SK-N-SH treated with all-trans-retinoic acid at 6 μM for 48 hours (cell line): ENCODE measurements around the gene KRTAP9-7.

Experiments
- ARNTL ChIP-seq: fragments of 450-650 bp; formaldehyde crosslinking; IDR thresholded peaks from 2 replicates; pipeline ENCODE4 v1.5.0; 2020; ENCODE audit warnings: low read depth, mild to moderate bottlenecking, moderate library complexity, borderline replicate concordance
- OSR1 ChIP-seq: fragments of 250-450 bp; sonication (Bioruptor Pico); IDR thresholded peaks from 2 replicates; pipeline ENCODE4 v1.8.0; 2022; ENCODE audit warnings: moderate library complexity, mild to moderate bottlenecking, inconsistent platforms
- PATZ1 ChIP-seq: fragments of 250-450 bp; sonication (Bioruptor Pico); IDR thresholded peaks from 2 replicates; pipeline ENCODE4 v1.8.0; 2020; ENCODE audit warnings: mild to moderate bottlenecking, moderate library complexity, borderline replicate concordance
- POU6F1 ChIP-seq: fragments of 250-450 bp; sonication (Bioruptor Pico); IDR thresholded peaks from 2 replicates; pipeline ENCODE4 v1.8.0; 2021; ENCODE audit warnings: low read depth, mild to moderate bottlenecking, moderate library complexity, borderline replicate concordance
- PPARA ChIP-seq: fragments of 250-450 bp; sonication (Bioruptor Pico); IDR thresholded peaks from 2 replicates; pipeline ENCODE4 v1.5.0; 2020; ENCODE audit warnings: mild to moderate bottlenecking, borderline replicate concordance
- RARB ChIP-seq: fragments of 250-450 bp; sonication (Bioruptor Pico); IDR thresholded peaks from 2 replicates; pipeline ENCODE4 v1.8.0; 2021; ENCODE audit warnings: mild to moderate bottlenecking, moderate library complexity
- SNAI2 ChIP-seq: fragments of 250-450 bp; sonication (Bioruptor Pico); IDR thresholded peaks from 2 replicates; pipeline ENCODE4 v1.5.0; 2020; ENCODE audit warnings: mild to moderate bottlenecking, moderate library complexity
- TOX ChIP-seq: fragments of 250-450 bp; sonication (Bioruptor Pico); IDR thresholded peaks from 2 replicates; pipeline ENCODE4 v1.8.0; 2021; ENCODE audit warnings: mild to moderate bottlenecking, moderate library complexity, borderline replicate concordance
- ZC3H10 ChIP-seq: fragments of 250-450 bp; sonication (Bioruptor Pico); IDR thresholded peaks from 2 replicates; pipeline ENCODE4 v1.5.1; 2021; ENCODE audit warnings: mild to moderate bottlenecking, moderate library complexity
- ZFP30 ChIP-seq: fragments of 450-650 bp; formaldehyde crosslinking; IDR thresholded peaks from 2 replicates; pipeline ENCODE4 v1.5.0; 2022; ENCODE audit warnings: mild to moderate bottlenecking, moderate library complexity
- ZNF8 ChIP-seq: fragments of 450-650 bp; formaldehyde crosslinking; IDR thresholded peaks from 2 replicates; pipeline ENCODE4 v1.5.0; 2020; ENCODE audit warnings: mild to moderate bottlenecking, moderate library complexity
- TF ChIP-seq, protein P1 (sequence below): fragments of 250-450 bp; sonication (Bioruptor Pico); IDR thresholded peaks from 2 replicates; pipeline ENCODE4 v1.5.1; 2021; ENCODE audit warnings: mild to moderate bottlenecking, moderate library complexity

- TF ChIP-seq, protein P1, sequence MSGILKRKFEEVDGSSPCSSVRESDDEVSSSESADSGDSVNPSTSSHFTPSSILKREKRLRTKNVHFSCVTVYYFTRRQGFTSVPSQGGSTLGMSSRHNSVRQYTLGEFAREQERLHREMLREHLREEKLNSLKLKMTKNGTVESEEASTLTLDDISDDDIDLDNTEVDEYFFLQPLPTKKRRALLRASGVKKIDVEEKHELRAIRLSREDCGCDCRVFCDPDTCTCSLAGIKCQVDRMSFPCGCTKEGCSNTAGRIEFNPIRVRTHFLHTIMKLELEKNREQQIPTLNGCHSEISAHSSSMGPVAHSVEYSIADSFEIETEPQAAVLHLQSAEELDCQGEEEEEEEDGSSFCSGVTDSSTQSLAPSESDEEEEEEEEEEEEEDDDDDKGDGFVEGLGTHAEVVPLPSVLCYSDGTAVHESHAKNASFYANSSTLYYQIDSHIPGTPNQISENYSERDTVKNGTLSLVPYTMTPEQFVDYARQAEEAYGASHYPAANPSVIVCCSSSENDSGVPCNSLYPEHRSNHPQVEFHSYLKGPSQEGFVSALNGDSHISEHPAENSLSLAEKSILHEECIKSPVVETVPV (CRISPR knock-in tag) = no peak
- TF ChIP-seq POU6F1 (CRISPR knock-in tag) (no peak), ZFP30 (no peak), OSR1 (CRISPR knock-in tag) (no peak), ZC3H10 (no peak), SNAI2 (CRISPR knock-in tag) (no peak), PPARA (CRISPR knock-in tag) (no peak), PATZ1 (no peak), ZNF8 (CRISPR knock-in tag) (no peak), RARB (CRISPR knock-in tag) (no peak), TOX (CRISPR knock-in tag) (no peak), ARNTL (CRISPR knock-in tag) (no peak)
Measured at GRCh38 chr17:41264599-41264998, 10.9 kb upstream of the KRTAP9-7 start.
